ENCODE results near the gene LCN15.

DNA sequence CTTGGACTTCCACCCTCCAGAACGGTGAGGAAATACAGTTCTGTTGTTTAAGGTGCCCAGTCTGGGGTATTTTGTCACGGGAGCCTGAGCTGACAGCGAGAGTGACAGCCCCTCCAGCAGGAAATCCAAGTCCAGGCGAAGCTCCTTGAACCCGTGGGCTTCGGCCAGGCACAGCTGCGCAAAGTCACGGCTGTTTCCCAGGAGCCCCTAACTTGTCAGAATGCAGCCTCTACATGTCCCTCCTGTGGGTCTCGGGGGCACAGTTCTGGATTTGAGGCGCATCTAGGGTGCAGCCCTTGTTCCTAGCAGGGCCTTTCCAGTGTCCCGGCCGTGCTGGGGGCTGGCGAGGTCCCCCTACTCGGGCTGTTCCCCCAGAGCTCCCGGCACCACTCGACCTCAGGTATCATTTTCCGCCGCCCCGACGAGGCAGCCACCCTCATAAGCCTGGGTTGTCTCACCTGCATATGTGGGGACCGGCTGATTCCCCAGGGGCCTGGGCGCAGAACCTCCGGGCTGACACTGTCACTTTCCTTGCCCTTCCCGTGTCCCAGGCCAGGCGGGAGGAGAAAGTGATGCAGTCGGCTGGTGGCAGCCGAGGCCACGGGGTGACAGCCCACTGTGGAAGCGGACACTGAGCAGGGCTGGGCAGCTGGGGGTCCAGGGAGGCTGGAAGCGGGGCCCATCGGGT, 10.8 kb downstream of the LCN15 start:
- TF ChIP-seq, protein P1, sequence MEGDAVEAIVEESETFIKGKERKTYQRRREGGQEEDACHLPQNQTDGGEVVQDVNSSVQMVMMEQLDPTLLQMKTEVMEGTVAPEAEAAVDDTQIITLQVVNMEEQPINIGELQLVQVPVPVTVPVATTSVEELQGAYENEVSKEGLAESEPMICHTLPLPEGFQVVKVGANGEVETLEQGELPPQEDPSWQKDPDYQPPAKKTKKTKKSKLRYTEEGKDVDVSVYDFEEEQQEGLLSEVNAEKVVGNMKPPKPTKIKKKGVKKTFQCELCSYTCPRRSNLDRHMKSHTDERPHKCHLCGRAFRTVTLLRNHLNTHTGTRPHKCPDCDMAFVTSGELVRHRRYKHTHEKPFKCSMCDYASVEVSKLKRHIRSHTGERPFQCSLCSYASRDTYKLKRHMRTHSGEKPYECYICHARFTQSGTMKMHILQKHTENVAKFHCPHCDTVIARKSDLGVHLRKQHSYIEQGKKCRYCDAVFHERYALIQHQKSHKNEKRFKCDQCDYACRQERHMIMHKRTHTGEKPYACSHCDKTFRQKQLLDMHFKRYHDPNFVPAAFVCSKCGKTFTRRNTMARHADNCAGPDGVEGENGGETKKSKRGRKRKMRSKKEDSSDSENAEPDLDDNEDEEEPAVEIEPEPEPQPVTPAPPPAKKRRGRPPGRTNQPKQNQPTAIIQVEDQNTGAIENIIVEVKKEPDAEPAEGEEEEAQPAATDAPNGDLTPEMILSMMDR (conservative IDR thresholded peaks at IDR 0.05; ENCODE audit: low read depth, low read length) = no peak
- TF ChIP-seq EZH2 (IDR thresholded peaks at IDR 0.05; ENCODE audit: low read length, unreplicated experiment) (no peak), EZH2phosphoT487 (IDR thresholded peaks at IDR 0.05; ENCODE audit: borderline replicate concordance, low read length) (no peak)

Data from PC-3 (cell line).